HPDE6-E6E7 (cell line): ENCODE data around the gene ZC3H12C.
A peak's percentile ranks its signal among the peaks of the same experiment; 100 is the strongest.

Experiments
- DNase-seq: peaks from one replicate; pipeline ENCODE4 v3.0.0; 2011; ENCODE audit warnings: missing footprints; ENCODE audit errors: extremely low spot score

Gene ZC3H12C

DNA sequence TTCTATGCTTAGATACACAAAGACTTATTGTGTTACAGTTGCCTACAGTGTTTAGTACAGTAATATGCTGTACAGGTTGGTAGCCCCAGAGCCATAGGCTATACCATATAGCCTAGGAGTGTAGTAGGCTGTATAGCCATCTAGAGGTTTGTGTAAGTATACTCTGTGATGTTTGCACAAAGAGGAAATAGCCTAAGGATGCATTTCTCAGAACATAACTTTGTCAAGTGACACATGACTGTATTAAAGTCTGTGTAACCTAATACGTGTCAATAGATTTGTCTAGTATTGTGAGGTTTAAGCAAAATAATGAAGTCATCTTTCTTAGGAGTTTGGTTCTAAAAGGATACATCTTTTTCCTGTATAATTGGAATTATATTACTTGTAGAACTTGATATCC lies 5.5 kb downstream of the ZC3H12C start:
- no peak for DNase-seq

DNA sequence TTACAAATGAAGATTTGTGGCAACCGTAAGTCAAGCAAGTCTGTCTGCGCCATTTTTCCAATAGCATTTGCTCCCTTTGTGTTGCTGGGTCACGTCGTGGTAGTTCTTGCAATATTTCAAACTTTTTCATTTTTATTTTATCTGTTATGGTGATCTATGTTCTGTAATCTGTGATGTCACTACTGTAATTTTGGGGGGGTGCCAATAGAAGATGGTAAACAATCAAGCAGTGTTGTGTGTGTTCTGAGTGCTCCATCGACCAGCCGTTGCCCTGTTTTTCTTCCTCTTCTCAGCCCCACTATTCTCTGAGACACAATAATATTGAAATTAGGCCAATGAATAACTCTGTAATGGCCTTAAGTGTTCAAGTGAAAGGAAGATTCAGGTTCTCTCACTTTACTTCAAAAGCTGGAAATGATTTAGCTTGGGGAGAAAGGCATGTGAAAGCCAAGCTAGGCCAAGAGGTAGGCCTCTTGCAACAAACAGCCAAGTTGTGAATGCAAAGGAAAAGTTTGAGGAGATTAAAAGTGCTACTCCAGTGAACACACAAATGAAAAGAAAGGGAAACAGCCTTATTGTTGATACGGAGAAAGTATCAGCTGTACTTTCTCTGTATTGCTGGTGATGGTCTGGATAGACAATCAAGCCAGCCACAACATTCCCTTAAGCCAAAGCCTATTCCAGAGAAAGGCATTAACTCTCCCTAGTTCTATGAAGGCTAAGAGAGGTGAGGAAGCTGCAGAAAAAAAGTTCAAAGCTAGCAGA lies 7.5 kb downstream of the ZC3H12C start:
- no peak for DNase-seq

DNA sequence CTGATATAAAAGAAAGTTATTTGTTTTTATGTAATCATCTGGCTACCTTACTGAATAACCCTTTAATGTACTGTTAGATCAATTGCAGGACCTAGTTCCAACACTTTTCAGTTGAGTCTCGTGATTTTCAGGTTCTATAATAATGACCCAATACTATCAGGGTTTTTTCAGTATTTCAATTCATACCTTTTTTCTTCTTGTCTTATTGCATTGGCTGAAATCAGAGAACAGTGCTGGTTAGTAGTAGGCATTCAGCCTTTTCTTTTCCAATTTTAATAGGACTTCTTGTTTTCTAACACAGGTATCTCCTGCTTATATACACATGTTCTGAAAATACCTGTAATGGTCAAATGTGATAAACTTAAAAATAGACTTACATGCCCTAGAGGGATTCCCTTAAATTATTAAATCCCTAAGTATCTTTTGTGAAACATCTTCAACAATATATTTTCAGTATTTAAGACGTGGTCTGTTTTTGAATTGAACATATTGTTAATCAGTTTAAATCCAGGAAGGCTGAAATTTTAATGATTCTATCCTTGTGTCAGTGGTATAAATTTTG lies 13.6 kb downstream of the ZC3H12C start:
- DNase-seq, result no peak

DNA sequence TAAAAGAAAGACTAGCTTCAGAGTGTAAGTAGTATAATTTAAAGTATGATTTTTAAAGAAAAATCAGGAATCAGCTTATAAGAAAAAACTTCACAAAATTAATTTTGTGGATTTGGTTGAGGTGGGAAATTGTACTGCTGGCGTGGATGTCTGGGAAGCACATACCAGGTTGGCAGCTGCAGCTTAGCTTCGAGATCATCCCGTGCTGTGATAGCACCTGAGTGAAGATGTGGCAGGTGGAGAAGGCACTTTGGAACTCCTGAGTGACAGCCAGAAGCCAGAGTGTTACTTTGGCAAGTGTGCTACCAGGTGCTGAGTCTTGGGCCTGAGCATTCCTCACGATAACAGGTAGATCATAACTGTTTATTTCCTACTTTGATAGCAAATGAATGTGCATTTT lies 17.7 kb downstream of the ZC3H12C start:
- no peak for DNase-seq

DNA sequence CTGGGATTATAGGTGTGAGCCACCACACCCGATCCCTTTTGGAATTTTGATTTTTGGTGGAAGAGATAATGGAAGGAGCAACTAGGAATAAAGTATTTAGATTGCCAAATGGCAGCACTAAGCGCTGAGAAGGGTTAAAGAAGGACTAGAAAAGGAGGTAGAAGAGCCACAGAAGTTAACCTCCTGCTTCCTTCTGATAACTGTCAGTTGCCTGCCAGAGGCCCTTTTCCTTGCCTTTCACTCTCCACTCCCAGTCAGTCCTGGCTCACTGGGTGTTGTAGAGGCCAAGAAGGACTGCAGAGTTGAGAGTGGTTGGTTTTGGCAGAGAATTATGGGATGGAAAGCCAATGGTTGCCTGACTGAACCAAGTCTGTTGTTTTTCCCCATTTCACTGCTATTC lies 19.3 kb downstream of the ZC3H12C start:
- DNase-seq, result no peak

DNA sequence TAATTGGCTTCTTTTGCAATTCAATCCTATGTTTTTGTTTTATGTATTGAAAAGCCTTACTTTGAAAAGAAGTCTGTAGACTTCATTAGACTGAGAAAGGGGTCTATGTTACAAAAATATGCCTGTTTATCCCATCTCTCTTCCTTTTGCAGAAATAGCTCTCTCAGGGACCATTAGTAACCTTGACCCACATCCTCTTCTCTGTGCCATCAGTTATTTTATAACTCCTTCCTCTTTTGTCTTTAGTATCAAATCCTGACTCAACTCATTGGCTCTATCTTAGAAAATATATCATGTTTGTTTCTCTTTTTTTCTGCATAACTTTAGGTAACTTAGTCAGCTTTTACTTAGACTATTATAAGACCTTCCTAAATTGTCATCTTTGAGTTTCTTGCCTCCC lies 20.3 kb downstream of the ZC3H12C start:
- DNase-seq, result no peak

DNA sequence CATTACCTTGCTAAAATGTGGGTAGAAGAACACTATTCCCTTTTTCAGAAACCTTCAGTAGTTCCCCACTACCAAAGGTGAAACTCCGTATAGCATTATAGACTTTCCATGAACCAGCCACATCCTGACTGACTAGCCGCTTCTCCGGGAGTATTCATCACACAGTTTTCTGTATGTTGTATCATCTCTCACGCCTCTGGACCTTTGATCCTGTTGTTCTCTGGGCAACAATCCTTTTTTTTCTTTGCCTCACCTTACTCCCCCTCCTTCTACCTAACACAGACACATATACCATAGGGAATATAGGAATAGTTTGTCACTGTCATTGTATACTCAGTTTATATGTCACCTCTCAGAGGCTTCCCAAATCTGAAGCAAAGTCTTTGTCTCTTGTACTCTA lies 20.8 kb downstream of the ZC3H12C start:
- DNase-seq, result no peak

DNA sequence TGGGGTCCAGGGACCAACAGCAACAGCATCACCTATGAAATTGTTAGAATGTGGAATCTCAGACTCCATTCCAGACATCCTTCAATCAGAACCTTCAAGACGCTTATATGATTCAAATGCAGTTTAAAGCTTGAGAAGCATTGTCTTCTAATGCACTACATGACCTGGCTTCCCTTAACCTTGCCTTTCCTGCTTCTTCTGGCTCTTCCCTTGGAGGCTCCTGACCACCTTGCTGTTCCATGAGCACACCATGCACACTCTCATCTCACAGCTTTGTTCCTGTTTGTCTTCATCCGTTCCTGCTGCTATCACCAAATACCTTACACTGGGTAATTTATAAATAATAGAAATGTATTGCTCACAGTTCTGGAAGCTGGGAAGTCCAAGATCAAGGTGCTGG lies 26.1 kb downstream of the ZC3H12C start:
- DNase-seq, result no peak

DNA sequence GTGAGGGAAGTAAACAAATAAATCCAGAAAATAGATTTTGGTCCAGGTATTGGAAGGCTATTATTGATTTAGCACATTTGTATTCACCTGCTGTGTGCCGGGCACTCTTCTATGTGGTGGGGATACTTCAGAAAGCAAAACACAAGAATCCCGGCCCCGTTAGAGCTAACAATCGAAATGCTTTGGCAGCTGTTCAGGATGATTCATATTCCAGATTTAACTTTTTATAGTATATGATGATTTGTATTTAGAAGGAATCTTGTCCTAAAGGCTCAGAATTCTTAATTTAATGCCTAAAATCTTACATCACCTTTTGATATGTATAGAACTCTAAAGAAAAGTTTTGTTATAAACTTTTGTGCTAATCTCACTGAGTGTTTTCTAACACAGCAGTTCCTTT lies 28.0 kb downstream of the ZC3H12C start:
- DNase-seq, result no peak

DNA sequence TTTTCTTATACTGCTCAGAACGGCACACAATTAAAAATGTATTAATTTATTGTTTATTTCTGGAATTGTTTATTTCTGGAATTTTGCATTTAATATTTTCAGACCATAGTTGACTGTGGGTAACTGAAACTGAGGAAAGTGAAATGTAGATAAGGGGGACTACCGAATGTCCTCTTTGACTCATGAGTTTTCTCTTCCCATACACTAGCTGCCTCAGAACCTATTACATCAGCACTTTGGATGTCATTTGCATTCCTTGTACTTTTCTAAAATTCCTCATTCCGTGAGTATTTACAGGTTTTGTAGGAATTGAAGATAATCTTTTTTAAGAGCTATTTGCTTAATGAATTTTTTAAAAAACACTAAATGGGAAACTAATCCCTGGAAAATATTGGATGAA lies 29.8 kb downstream of the ZC3H12C start:
- DNase-seq, result no peak

DNA sequence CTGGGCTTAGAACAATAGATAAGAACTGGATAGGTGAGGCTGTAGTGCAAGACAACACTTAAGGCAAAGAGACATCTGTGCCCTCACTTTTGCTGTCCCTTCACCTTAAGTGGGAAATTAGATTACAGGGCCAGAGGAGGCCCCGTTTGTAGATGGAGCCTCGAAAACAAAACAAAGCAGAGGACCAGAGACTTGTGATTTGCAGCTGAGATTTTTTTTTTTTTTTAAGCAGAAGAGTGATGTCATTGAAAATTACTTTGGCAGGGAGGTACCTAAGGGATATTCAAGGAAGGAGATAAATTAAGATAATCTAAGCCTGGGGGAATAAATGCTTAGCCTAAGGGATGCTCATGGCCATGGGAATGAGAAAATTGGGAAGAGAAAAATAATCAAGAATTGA lies 31.4 kb downstream of the ZC3H12C start:
- DNase-seq, result no peak

DNA sequence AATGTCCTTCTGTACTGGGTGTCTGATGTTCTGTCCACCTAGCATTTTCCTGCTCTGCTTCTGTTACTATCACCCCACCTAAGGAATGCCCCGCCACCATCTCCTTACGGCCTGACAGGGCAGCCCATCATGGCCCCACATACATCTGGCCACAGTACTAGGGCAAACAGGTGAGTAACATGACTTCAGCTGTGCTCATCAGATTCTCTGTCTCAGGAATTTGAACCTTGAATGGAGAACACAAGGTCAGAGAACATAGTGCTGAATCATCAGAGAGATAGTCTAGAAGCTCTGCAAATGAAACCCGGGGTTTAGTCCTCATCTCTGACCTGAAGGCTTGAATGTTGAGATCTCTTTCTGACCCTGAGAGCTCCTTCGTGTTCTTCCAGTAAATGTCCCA lies 32.4 kb downstream of the ZC3H12C start:
- no peak for DNase-seq

DNA sequence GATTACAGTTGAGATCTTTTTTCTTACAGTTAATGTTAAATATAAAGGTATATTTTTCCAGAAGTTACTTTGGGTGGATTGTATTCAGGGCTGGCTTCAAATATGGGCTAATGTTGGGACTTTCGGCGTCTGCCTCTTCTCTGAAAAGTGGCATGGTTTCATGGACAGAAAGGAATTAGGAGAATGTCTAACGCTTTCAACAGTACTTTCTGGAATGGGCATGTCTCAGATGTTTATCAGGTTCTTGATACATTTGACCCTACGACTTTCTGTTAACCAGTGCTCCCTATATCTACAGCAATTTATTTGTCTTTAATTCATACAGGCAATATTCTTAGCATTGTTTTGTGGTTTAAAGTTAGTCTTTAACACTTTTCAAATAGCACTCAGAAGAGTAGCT lies 33.7 kb downstream of the ZC3H12C start:
- DNase-seq, result no peak

DNA sequence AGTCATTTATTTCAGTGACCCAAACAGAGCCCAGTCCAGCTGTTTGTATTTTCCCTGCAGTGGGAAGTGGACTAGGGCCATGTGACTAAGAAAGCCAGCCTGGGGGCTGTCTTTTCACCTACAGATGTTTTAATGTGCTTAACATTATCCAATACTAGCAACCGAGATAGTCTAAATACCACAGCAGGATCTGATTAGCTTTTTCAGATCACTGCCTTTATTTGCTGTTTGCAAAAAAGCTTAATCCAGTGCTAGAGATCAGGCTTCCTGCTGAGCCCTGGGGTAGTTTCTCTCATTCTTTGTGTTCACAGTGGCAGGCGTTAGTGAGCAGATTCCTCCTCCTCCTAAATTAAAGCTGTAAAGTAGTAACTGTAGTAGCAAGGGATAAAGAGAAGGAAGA lies 35.0 kb downstream of the ZC3H12C start:
- no peak for DNase-seq

DNA sequence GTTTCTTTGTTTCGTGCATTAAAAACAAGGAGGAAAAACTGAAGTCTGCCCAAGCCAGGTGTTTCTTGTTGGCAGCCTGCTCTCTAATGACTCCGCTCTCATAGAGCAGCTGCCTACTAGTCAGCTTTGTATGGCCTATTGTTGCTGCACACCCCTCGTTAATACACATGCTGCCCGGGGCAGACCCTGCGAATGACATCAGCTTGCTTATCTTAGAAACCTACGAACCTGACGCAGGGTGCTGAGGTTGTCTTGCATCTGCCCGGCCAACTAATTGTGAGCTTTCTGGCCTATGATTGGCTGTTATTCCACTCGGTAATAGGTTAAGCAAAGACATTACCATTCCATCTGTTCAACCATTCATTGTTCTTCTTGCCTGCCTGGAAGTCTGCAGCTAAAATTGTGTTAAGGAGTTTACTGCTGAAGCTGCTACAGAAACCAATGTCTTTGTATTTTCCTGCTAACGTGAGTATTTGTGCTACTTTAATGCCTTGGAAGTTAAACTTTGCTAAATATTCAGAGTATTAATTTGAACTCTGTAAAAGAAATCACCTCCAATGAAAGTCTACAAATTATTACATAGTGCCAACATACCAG lies 37.5 kb downstream of the ZC3H12C start:
- no peak for DNase-seq

DNA sequence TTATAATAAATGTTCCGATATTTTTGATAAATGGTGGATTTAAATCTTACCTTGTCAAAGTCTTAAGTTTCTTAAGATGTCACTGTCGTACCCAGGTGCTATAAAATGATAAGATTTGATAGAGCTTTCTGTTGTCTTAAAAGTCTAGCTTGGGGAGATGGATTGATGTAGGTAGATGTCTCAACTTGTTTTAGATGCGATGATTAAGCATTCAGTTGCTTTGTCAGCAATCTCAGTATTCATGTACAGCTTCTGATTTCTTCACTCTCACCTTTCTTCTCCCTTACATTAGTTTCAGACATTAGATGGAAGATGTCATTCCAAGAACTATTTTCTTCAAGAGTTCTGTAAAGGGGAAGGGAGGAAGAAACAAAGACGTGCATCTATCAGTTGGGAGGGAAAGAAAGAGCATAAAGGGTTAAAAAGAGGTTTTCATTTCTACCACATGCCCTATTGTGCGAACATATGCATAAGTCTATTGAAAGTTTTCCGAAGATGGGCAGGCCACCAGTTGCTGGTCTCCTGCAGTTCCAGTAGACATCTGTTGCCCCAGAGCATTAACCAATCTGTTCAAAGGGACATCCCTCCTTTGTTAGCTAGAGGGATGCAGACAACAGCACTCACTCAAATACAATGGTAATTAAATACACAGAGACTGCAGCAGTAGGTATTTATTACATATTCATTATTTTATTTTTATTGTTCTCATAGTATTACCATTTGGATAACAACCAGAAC lies 38.4 kb downstream of the ZC3H12C start:
- peak; percentile 10 for DNase-seq

DNA sequence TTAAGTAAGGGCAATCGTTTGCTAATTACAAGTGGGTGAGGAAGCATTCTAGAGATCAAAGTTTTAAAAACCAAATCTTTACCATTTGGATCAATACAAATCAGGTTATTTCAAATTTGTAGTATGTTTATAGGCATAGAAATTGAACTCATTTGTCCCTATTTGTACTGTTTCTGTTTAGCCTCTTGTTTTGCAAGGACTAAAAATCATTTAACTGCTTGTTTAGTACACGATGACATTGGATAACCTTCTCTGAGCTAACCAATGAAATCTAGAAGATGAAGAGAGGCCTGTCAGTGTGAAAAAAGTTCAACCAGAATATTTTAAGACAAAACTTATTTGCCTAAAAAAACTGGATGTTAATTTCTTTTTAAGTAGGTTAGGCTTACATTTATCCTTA lies 40.0 kb downstream of the ZC3H12C start:
- no peak for DNase-seq

DNA sequence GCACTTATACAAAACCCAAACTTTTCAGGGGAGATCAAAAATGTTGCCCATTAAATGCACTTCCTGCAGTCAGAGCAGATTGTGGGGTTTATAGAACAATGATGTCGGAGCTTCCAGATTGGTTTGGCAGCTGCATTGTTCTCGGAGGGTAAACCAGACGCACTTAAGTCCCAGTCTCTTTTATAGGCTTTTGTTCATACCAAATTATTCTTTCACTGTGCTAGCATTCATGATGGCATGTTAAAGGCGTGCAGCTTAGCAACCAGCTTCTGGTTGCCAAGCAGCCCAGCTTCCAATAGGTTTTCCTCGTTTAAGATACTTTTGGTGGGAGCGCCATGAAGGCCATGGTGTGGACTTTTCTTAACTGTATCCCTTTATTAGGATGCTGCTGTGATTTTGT lies 40.9 kb downstream of the ZC3H12C start:
- DNase-seq, result no peak

DNA sequence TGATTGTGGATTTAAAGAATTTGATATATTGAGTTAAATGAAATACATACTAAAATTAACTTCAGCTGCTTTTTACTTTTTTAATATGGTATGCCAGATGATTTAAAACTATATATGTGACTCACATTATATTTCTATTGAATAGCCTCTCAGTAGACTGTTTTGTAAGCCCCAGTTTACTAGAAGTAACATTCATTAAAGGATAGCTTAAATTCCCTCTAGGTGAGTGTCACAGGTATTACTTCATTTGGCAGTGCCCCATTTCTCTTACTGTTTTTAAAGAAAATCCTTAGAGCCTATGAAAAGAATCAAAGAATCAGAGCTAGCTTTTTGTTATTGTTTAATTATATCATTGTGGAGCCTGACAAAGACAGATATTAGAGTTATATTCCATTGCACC lies 48.6 kb downstream of the ZC3H12C start:
- no peak for DNase-seq

DNA sequence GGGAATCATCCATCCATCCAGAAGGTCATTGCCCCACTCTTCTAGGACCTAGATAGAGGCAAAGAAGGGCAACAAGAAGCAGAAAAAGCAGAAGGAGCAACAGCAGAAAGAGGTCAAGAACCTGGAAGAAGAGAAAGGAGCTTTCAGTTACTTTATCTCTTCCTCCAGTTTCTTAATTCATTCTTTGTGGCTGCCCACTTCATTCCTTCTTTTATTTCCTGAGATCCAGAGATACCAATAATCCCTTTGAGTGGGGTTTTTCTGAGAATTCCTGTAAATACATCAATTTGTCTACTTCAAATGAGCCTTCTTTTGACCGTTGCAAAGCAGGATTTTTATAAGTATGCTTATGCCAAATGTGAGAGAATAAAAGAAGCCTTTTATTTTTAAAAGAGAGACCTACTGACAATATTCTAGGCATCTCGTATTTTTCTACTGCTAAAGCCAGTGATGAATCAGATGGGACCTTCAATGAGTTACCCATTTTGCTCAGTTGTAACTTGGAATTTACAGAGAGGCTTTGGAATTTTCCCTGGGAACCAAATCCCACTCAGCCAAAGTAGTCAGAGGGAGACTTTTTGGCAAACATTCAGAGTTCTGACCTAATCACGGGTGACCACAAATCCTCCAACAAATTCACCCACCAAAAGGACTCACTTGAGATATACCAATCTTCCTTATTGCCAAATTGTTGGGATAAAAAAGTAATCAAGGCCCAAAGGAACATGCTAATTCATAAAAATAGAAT lies 54.9 kb downstream of the ZC3H12C start:
- no peak for DNase-seq

DNA sequence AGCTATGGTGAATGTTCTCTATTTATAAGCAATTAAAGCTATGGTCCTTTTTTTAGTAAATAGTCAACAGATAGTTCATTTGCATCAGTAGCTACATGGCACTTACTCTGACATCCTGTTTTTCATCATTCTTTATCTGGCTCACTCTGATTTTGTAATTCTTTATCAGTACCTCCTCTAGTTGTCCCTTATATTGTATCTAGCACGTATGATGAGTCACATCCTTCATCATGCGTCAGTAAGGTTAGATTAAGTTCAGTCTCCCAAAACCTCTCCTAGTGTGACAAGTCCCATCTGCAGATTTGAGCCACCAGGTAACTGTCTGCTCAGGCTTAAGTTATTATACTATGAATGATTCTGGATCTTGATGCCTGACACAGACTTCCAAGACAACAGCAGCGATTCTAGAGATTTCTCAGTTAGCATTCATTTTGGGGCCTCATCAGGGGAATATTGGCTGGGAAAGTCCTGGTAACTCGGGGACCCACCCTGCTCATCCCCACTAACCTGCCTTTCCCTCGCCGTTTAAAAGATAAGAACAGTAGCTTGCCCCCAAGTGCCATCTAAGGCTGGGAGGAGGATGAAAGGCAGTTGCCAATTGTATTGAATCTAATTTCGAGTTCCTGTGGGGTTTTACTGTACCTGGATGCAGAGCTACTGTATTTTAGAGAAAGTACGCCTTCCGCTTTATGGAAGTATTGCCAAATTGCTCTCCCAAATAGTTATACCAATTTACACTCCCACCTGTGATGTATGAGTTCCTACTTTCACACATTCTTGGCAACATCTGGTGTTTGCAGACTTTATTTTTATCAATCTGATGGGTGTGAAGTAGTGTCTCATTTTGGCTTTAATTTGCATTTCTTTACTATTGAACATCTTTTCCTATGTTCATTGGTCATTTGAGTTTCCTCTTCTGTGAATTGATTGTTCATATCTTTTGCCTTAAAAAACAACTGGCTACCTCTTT lies 55.9 kb downstream of the ZC3H12C start:
- peak; percentile 12 for DNase-seq
